CD4-positive, alpha-beta T cell treated with Interleukin-21 for 1 hour (primary cell): Measurements from ENCODE around the gene DMC1.

ENCODE experiments used
- DNase-seq: peaks from one replicate; pipeline ENCODE4 v3.0.0-alpha.2; 2020

The DMC1 gene

DNA sequence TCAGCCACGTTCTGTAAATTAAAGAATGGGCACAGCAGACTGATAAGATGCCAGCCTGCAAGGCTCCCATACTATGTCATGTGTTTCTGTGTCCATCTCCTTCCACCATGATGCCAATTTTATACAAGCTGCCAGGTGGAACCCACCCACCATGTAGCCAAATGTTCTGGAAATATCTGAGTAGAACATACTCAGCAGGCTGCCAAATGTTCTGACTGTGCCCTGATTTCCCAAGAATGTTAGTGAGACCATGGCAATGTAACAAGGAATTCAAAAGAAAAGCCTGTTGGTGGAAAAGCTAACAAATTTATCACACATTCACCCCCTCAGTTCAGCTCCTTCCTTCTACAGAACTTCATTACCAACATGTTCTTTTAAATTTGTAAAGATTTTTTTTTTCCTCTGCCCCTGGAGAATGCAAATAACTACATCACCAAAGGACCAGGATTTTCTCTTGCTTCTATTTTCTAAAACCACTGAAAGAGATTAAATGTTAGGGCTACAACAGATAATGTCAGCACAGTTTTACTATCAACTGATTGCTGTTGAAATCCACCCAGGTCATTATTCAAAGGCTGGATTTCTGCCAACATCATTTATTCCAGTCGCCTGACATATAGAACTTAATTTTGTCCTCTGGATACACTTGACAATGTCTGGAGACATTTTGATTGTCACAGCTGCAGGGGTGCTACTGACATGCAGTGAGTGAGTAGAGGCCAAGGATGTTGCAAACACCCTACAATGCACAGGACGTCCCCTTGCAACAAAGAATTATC is 3.1 kb downstream of the DMC1 start:
- no peak for DNase-seq

DNA sequence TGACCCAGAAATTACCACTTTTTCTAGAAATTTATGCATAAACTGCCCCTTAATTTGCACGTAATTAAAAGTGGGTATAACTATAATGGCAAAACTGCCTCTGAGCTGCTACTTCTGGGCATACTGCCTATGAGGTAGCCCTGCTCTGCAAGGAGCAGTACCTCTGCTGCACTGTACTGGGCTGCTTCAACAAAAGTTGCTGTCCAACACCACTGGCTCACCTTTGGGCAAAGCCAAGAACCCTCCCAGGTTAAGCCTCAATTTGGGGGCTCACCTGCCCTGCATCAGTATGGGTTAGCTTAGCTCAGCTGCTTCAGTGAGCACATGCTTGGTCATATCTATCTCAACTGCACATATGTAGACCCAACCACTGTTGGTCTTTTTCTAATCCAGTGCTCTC is 4.5 kb downstream of the DMC1 start:
- DNase-seq = no peak

DNA sequence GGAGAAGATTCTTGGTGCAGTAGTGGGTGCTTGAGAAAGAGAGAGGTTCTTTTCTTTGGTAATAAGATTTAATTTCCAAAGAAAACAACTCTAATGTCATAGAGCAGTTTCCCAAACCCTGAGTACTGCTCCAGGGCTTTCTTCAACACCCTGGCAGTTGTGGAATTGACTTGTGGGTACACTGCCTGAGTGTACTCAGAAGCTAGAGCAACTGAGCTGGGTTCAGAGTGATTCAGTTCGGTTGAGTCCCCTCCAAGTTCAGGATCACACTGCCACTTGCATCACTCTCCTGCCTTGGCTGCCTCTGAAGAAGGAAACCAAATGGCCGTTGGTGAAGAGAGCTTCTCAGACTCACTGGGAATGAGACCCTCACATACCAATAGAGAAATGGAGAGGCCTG is 5.3 kb downstream of the DMC1 start:
- DNase-seq = no peak

DNA sequence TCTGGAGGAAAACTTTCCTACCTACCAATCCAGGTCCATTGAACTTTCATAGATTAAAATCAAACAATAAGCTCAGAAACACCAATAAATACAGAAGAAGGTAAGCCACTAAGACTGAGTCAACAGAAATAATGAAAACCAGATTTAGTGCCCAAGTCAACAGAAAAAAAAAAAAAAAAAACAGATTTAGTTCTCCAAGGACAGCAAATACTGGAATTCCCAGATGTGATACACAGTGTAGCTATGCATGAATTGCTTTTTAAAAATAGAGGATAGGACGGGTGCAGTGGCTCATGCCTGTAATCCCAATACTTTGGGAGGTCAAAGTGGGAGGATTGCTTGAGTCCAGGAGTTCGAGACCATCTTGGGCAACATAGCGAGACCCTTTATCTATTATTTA is 15.7 kb downstream of the DMC1 start:
- DNase-seq = no peak

GRCh38 chr22:38549101-38549894 is 20.7 kb downstream of the DMC1 start:
- DNase-seq = no peak

- DNase-seq = no peak
Observed at GRCh38 chr22:38540701-38541100, 29.3 kb downstream of the DMC1 start.

DNA sequence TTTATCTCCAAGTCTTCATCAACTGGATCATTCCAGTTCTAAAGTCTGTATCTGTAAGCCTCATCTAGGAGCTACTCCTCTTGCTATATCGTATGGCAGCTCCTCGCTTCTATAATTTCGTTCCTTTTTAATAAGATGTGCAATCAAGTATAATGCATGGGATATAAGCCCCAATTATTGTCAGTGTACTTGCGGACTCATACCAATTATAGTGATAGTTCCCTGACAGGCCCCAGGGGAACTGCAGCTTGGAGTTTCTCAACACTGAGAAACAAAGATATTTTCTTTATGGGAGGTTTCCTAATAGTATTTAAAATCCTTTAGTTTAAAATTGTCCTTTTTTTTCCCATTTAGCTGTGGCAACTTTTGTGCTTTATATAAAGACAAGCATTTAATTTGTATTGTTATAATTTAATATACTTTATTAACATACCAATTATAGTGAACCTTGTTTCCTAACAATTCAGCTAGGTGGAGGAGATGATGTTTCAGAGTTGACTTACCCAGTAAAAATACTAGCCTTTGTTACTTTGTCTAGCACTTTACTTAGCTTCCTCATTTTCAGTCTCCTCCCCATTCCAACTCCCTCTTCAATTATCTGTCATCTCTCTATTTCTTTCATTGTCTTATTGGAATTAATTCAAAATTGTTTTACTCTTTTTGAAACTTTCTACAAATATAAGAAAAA is 38.6 kb downstream of the DMC1 start:
- no peak for DNase-seq

DNA sequence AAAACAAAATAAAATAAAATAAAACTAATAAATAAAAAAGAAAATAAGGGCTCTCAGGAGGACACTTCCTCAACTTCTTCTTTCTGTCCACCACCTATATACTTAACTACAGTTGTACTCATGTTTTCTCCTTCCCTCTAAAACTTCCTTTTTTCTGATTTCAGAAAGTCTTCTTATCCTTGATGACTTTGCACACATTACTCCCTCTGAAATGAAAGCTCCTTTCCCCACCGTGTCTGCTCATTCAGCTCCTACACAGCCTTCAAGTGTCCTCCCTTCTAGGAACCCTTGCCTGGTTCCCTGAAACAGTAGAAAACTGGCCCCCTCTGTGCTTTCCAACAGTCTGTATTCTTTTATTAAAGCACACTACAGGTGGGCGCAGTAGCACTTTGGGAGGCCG is 45.6 kb downstream of the DMC1 start:
- DNase-seq = no peak

DNA sequence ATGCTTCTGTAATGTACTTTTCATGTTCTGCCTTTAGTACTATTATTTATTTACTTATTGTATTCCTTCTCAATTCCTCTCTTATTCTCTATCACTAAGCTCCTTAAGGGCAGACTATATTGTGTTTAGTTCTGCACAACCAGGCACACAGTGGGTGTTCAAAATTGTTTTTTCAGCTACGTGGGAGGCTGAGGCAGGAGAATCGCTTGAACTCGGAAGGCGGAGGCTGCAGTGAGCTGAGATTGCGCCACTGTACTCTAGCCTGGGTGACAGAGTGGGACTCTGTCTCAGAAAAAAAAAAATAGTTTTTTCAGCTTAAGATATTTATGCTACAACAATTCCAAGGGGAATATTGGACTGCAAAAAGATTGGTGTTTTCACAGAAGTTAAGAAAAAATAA is 46.5 kb downstream of the DMC1 start:
- no peak for DNase-seq

- no peak for DNase-seq
Observed at GRCh38 chr22:38523029-38523428, 47.0 kb downstream of the DMC1 start.

GRCh38 chr22:38519453-38520250 is 50.3 kb downstream of the DMC1 start:
- no peak for DNase-seq

GRCh38 chr22:38518620-38519019 is 51.4 kb downstream of the DMC1 start:
- DNase-seq = no peak

DNA sequence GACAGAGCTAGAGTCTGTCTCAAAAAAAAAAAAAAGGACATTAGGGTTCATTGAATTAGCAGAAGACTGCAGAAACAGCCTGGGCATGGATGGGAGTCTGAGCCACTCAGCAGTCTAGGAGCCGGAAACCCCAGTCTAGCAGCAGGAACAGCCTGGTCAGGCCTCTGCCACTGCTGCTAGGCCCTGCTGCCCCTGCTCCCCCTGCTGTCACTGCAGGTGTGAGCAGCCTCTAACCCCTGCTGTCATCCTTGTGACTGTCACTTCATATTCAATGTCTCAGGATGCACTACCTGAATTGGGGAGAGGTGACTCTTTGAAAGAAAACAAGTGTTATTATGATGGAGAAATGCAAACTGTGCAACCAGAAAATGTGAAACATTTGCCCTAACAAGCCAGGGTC is 56.9 kb downstream of the DMC1 start:
- DNase-seq = peak; percentile 46

DNA sequence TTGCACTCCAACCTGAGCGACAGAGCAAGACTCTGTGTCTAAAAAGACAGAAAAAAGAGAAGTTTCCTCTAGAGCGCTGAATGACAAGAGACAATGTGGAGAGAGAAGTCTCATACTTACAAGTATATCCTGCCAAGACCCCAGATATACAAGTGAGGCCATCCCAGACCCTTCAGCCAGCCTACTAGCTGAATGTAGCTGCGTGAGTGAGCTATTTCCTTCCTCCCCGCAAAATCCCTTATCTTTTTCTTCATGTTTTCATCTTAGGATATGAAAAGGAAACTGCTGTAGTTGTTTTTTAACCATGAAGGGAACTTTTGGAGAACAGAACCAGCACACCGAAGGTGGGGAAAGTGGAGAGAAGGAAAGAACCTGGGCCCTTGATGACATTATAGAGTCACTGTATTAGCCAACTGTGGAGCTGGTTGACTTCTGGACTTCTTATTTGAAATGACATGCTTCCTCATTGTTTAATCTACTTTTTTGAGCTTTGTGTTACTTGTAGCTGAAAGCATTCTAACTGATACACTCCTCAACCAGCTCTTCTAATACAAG is 59.5 kb downstream of the DMC1 start:
- DNase-seq = no peak

DNA sequence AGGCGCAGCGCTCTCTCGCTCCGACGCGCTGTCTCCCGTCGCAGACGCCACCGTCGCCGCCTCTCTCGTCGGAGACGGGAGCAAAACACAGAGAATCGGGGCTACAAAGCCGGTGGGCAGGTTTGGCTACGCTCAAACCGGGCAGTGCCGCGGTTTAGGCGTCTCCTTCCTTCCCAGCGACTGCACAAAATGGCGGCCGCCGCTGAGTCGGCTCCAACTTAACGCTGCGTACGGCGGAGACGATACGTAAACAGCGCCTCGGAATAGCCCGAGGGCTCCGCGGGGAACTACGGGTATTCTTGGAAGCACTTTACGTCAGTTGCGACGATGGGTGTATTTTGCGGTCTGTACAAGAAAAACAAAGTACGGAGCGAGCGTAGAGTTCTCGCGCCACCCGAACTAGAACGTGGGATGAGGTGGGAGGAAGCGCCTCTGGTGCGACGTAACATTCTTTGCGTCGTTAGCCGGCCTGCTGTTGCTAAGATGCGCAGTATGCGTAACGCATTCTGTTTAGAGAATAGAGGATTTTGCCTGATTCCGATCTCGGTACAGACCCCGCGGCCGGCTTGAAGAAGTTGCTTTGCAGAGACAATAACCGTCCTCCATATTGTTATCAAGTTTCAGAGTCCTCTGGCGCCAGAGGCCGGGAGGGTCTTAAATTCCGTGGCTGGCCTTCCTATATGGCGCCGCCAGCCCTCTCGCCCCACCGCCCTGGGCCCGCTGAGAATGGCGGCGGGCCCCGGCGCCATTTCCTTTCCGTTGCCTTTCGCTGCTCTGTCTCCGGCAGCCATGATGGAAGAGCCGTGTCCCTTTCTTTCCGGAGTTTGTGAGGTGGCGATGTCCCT is 63.6 kb downstream of the DMC1 start, which contains the start of gene DDX17:
TSS of gene DDX17 (minus strand) at position 194 of the 845 bp plus-strand sequence.
- DNase-seq = peak; percentile 97

DNA sequence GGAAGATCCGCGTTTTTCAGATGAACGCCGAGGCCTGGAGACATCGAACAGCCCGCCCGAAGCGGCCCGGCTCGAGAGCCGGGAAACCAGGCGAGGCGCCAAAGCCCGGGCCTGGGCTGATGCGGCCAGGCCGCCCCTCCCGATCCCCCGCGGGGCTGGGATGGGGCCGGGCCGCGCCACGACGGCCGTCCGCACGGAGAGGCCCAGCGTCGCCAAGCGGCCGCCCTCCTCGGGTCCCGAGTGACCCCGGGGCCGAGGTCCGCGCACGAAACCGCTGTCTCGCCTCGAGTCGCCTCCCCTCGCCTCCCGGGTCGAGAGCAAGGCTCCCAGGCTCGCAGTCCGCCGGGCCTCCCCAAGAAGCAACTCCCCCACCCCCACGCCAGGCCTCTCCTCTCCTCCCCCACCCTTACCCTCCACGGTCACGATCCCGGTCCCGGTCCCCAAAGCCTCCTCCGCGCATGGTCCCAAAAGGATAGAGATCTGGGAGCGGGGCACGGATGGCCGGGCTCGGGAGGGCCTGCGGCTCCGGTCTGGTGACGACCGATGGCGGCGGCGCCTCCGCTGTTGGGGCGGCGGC is 64.4 kb downstream of the DMC1 start:
- peak; percentile 66 for DNase-seq

DNA sequence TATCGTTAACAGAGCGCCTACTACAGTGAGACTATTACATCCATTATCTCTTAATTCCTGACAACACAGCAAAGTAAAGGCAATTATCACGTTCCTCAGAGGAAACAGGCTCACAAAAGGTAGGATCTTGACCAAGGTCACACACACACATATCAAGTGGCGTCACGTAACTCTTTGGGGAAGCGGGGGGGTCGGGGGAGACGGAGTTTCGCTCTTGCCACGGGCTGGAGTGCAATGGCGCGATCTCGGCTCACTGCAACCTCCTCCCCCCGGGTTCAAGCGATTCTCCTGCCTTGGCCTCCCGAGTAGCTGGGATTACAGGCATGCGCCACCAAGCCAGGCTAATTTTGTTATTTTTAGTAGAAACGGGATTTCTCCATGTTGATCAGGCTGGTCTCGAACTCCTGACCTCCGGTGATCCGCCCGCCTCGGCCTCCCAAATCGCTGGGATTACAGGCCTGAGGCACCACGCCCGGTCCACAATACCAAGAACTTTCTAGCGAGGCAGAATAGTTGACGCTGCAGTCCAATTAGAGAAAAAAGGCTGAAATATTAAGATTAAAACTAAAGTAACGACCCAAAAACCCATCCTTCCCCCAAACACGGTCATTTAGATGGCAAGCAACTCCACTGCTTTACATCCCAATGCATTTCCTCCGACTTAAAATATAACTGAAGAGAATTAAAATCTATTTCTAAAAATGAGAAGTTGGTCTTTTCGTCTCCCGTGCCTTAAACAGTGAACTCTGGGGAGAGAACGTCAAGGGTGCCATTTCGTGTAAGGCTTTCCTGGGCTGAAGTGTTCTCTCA is 65.0 kb downstream of the DMC1 start:
- peak; percentile 77 for DNase-seq

DNA sequence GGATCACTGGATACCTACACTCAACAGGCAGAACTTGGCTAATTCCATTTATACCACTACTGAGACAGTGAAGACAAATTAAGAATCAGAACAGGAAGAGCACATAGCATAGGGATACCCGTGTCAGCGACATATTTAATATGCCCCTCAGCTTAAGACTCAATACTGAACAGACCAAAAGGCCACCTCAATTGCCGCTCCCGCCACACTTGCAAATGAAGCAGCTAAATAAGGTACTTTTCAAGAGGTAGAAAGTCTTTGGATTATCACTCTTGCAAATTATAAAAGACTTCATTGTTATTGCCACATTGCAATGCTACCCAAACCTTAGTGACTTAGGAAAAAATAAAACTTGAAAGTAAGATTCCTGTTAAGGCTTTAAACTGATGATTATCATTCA is 67.0 kb downstream of the DMC1 start:
- DNase-seq = no peak

DNA sequence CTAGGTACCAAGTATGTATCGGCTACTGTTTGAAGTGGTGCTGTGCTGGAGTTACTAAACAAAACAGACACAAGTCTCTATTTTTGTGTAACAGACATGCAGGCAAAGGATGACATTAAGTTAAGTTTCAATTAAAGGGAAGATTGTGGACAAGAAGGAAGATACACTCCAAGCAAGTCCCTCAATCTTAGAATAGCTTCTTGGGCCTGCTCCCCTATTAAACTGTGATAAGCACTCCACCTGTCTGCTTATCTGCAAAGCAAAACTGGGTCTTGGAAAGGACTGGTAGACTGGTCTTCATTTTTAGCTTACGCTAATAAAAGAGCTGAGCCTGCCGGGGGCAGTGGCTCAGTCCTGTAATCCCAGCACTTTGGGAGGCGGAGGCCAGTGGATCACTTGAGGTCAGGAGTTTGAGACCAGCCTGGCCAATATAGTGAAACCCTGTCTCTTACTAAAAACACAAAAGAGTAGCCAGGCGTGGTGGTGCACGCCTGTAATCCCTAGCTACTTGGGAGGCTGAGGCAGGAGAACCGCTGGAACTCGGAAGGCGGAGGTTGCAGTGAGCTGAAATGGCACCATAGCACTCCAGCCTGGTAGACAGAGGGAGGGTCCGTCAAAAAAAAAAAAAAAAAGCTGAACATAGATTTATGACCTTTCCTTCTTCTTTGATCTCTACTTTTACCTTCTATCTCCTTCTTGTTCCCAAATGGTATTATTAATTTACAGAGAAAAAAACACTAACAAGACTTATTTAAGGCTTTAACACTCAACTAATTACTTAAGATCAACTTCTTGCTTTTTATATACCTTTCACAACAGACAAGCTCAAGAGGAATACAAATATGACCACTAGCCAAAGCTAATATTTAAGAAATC is 67.9 kb downstream of the DMC1 start:
- DNase-seq = no peak
